HCT116 (cell line): ENCODE measurements around the gene ILF2. TPM values are rescaled to one million over a fixed set of nuclear protein-coding genes. Genes with fewer than 3 reads are reported as not detected.

Source experiments
- ATAC-seq: fragments of 200-7000 bp; cut with Tn5 transposase; 2 replicates; pipeline ENCODE4 v1.9.1; 2020; ENCODE audit warnings: mild to moderate bottlenecking, moderate library complexity
- BruUV-seq: library from RNA; stranded (reverse); fragments of 400-500 nt; replicated peaks from 2 replicates; lab custom pipeline; 2021; lab: Mats Ljungman, UMichigan
- CTCF ChIA-PET: fragments of 300-600 bp; sonication (Branson Sonifier 250); formaldehyde crosslinking; loops from one replicate; lab custom pipeline; 2021; ENCODE audit warnings: antibody characterized with exemption; lab: Charles Lee
- POLR2A ChIA-PET: fragments of 300-600, 350-600 bp; sonication (Branson Sonifier 250); formaldehyde crosslinking; loops from one replicate; lab custom pipeline; 2021; ENCODE audit warnings: antibody characterized with exemption; lab: Charles Lee
- RAD21 ChIA-PET, 2 experiments: fragments of 300-600 bp; sonication (Branson Sonifier 250); formaldehyde crosslinking; loops; one replicate each; lab custom pipeline; 2023; ENCODE audit warnings: low total read pairs in 2 of 2; ENCODE audit not compliant: uncharacterized antibody in 2 of 2, unreplicated experiment in 2 of 2, low non-redundant PET in 1 of 2; lab: Charles Lee
- DNase-seq: peaks from one replicate; pipeline ENCODE4 v3.0.0-alpha.2; 2010; ENCODE audit warnings: low read depth, low spot score
- H2AFZ ChIP-seq: fragments of 200-600 bp; shearing (Covaris generic), sonication (generic); 2 replicates; pipeline ENCODE4 v1.6.1; 2017; ENCODE audit warnings: low read depth, mixed run types, mixed read lengths, antibody characterized with exemption, low read length; ENCODE audit not compliant: poor library complexity, severe bottlenecking
- H3K27ac ChIP-seq: 2 replicates; pipeline ENCODE4 v1.5.1; 2012; ENCODE audit warnings: low read depth, low read length
- H3K27me3 ChIP-seq: fragments of 200-600 bp; sonication (generic); 2 replicates; pipeline ENCODE4 v1.6.1; 2016; ENCODE audit warnings: mixed run types, low read length, mixed read lengths; ENCODE audit not compliant: insufficient read depth
- H3K36me3 ChIP-seq, 2 experiments: fragments of 200-500 bp in 1 of 2; fragments of 200-600 bp in 1 of 2; sonication (Bioruptor generic) in 1 of 2; sonication (generic) in 1 of 2; 2 replicates each; pipeline versions ENCODE4 v1.5.1 to v1.6.1; 2014 to 2016; ENCODE audit warnings: low read length in 2 of 2, inconsistent platforms in 1 of 2, mixed read lengths in 1 of 2, mixed run types in 1 of 2; ENCODE audit not compliant: insufficient read depth in 2 of 2, control insufficient read depth in 1 of 2
- H3K4me1 ChIP-seq, 2 experiments: fragments of 200-600 bp in 1 of 2; sonication (generic) in 1 of 2; 2 replicates each; pipeline versions ENCODE4 v1.5.1 to v1.6.1; 2012 to 2017; ENCODE audit warnings: low read length in 2 of 2, inconsistent platforms in 1 of 2, mild to moderate bottlenecking in 1 of 2, mixed read lengths in 1 of 2, mixed run types in 1 of 2, moderate library complexity in 1 of 2; ENCODE audit not compliant: insufficient read depth in 2 of 2, control insufficient read depth in 1 of 2
- H3K4me2 ChIP-seq: fragments of 200-600 bp; sonication (generic); 2 replicates; pipeline ENCODE4 v1.6.1; 2017; ENCODE audit warnings: mixed run types, low read length, mixed read lengths
- H3K4me3 ChIP-seq, 2 experiments: fragments of 200-600 bp in 1 of 2; sonication (generic) in 1 of 2; replicated peaks in 1 of 2; 2 replicates each; pipeline ENCODE4 v1.5.1; 2011 to 2016; ENCODE audit warnings: low read length in 2 of 2, control low read depth in 1 of 2, low read depth in 1 of 2, mild to moderate bottlenecking in 1 of 2, mixed read lengths in 1 of 2, mixed run types in 1 of 2
- H3K79me2 ChIP-seq: fragments of 200-600 bp; sonication (generic); 2 replicates; pipeline ENCODE4 v1.6.1; 2017; ENCODE audit warnings: mild to moderate bottlenecking, mixed run types, low read length, moderate library complexity, mixed read lengths; ENCODE audit not compliant: insufficient read depth
- H3K9ac ChIP-seq: fragments of 200-600 bp; sonication (generic); 2 replicates; pipeline ENCODE4 v1.6.1; 2016; ENCODE audit warnings: low read length, mixed read lengths
- H3K9me2 ChIP-seq: fragments of 200-600 bp; sonication (generic), shearing (Covaris generic); 2 replicates; pipeline ENCODE4 v1.6.1; 2017; ENCODE audit warnings: mixed run types, mild to moderate bottlenecking, moderate library complexity; ENCODE audit not compliant: insufficient read depth
- H3K9me3 ChIP-seq, 2 experiments: fragments of 200-500 bp in 1 of 2; fragments of 200-600 bp in 1 of 2; sonication (Bioruptor generic) in 1 of 2; sonication (generic) in 1 of 2; 2 replicates each; pipeline ENCODE4 v1.6.1; 2014 to 2017; ENCODE audit warnings: low read length in 2 of 2, mixed read lengths in 2 of 2, inconsistent platforms in 1 of 2, low read depth in 1 of 2, mild to moderate bottlenecking in 1 of 2, mixed run types in 1 of 2, moderate library complexity in 1 of 2; ENCODE audit not compliant: control insufficient read depth in 1 of 2, insufficient read depth in 1 of 2
- H4K20me1 ChIP-seq: fragments of 200-600 bp; sonication (generic), shearing (Covaris generic); 2 replicates; pipeline ENCODE4 v1.6.1; 2017; ENCODE audit warnings: mixed run types, mild to moderate bottlenecking, moderate library complexity; ENCODE audit not compliant: insufficient read depth
- ATF3 ChIP-seq: IDR thresholded peaks from 2 replicates; pipeline ENCODE4 v1.6.1; 2012
- CBX3 ChIP-seq: IDR thresholded peaks from 2 replicates; pipeline ENCODE4 v1.6.1; 2012; ENCODE audit warnings: low read depth
- CEBPB ChIP-seq: IDR thresholded peaks from 2 replicates; pipeline ENCODE4 v1.6.1; 2012; ENCODE audit warnings: low read depth
- CTCF ChIP-seq, 3 experiments: fragments of 200-600 bp in 1 of 3; sonication (generic) in 1 of 3; IDR thresholded peaks in 2 of 3; conservative IDR thresholded peaks in 1 of 3; 2 replicates each; pipeline ENCODE4 v1.5.1; 2012 to 2017; ENCODE audit warnings: low read depth in 2 of 3, low read length in 2 of 3, antibody characterized with exemption in 1 of 3, borderline replicate concordance in 1 of 3, control low read depth in 1 of 3, mild to moderate bottlenecking in 1 of 3, mixed read lengths in 1 of 3, mixed run types in 1 of 3, moderate library complexity in 1 of 3; ENCODE audit not compliant: insufficient read depth in 1 of 3
- EGR1 ChIP-seq: IDR thresholded peaks from 2 replicates; pipeline ENCODE4 v1.6.1; 2012; ENCODE audit warnings: low read depth
- EZH2 ChIP-seq: fragments of 200-600 bp; sonication (generic); IDR thresholded peaks from 2 replicates; pipeline ENCODE4 v1.6.1; 2017; ENCODE audit warnings: antibody characterized with exemption, mixed run types
- FOSL1 ChIP-seq: IDR thresholded peaks from 2 replicates; pipeline ENCODE4 v1.6.1; 2012; ENCODE audit warnings: low read depth
- JUND ChIP-seq: IDR thresholded peaks from 2 replicates; pipeline ENCODE4 v1.6.1; 2012
- POLR2AphosphoS5 ChIP-seq: IDR thresholded peaks from 2 replicates; pipeline ENCODE4 v1.6.1; 2011; ENCODE audit warnings: mild to moderate bottlenecking, low read depth, low read length, moderate library complexity
- RAD21 ChIP-seq: IDR thresholded peaks from 2 replicates; pipeline ENCODE4 v1.6.1; 2012; ENCODE audit warnings: low read depth, mild to moderate bottlenecking
- SIN3A ChIP-seq: IDR thresholded peaks from 2 replicates; pipeline ENCODE4 v1.6.1; 2012; ENCODE audit warnings: low read depth
- SP1 ChIP-seq: IDR thresholded peaks from 2 replicates; pipeline ENCODE4 v1.6.1; 2012; ENCODE audit warnings: low read depth
- SRF ChIP-seq: IDR thresholded peaks from 2 replicates; pipeline ENCODE4 v1.6.1; 2012; ENCODE audit warnings: low read depth
- YY1 ChIP-seq: IDR thresholded peaks from 2 replicates; pipeline ENCODE4 v1.6.1; 2011; ENCODE audit warnings: low read length, low read depth, moderate library complexity, mild to moderate bottlenecking; ENCODE audit not compliant: insufficient replicate concordance; ENCODE audit errors: extremely low read depth
- ZBTB33 ChIP-seq: IDR thresholded peaks from 2 replicates; pipeline ENCODE4 v1.6.1; 2011; ENCODE audit warnings: mild to moderate bottlenecking, low read length, moderate library complexity; ENCODE audit not compliant: insufficient replicate concordance; ENCODE audit errors: extremely low read depth
- ZFX ChIP-seq: fragments of 450-650 bp; IDR thresholded peaks from 2 replicates; pipeline ENCODE4 v1.6.1; 2017
- ZNF274 ChIP-seq: fragments of 200-500 bp; sonication (Bioruptor generic); IDR thresholded peaks from 2 replicates; pipeline ENCODE4 v1.6.1; 2014; ENCODE audit warnings: mild to moderate bottlenecking, low read depth, low read length, inconsistent platforms
- intact Hi-C: fragments of 100-400 bp; cut with micrococcal nuclease; formaldehyde crosslinking; loops from 2 replicates; pipeline ENCODE4 v1.10.0; 2022
- total RNA-seq: library from RNA; stranded (reverse); gene quantifications from one replicate; pipeline ENCODE4 v1.2.1, GENCODE V29; 2021; ENCODE audit not compliant: unreplicated experiment

Gene ILF2
- total RNA-seq, 1 experiment from 2014 or later = 335 TPM

GRCh38 chr1:153643816-153644215 is 27.0 kb downstream of the ILF2 start (continued):
- no peak for TF ChIP-seq CTCF (IDR thresholded peaks at IDR 0.05 in 2 of 3, conservative IDR thresholded peaks at IDR 0.05 in 1 of 3; ENCODE audit: borderline replicate concordance in 1 of 3, insufficient read depth in 1 of 3, low read depth in 2 of 3, low read length in 2 of 3)
- no peak for TF ChIP-seq RAD21
- no peak for TF ChIP-seq POLR2AphosphoS5
- no peak for TF ChIP-seq SIN3A
- no peak for TF ChIP-seq ZBTB33

- intact Hi-C loops = no loop called here
- Histone ChIP-seq H2AFZ (no peak overlapping the region), H3K36me3 (peaks cover 70 to 79% of the 10 kb centered on the region in 2 experiments), H3K27me3 (no peaks in the 10 kb centered on the region), H3K9ac (no peak overlapping the region), H3K4me2 (no peak overlapping the region), H4K20me1 (peaks cover 6% of the 10 kb centered on the region; the same call in 1 of the 2 replicates), H3K4me1 (peaks cover 0 to 4% of the 10 kb centered on the region in 2 experiments; a peak in 1 of 4 replicates), H3K79me2 (peaks cover 70% of the 10 kb centered on the region), H3K27ac (no peak overlapping the region), H3K9me3 (no peaks in the 10 kb centered on the region), H3K9me2 (no peaks in the 10 kb centered on the region), H3K4me3 (no peak overlapping the region)
- BruUV-seq = no TSS peak
- DNase-seq (no peak), ATAC-seq (no peak)
- ChIA-PET RAD21 (no interaction called here), POLR2A (interaction anchor here (2.9 to 3.0 kb wide), 2 partner anchors 9 to 16 kb away, joined by 8 to 27 read pairs; partner anchors contain the start of genes CHTOP and S100A13), CTCF (interaction anchor here (1.3 kb wide), 1 partner anchor 110 kb away, joined by 4 read pairs; no protein-coding TSS in a partner anchor)
- TF ChIP-seq YY1 (no peak), ATF3 (no peak), CBX3 (no peak), FOSL1 (no peak), EZH2 (no peak), ZFX (no peak), ZNF274 (no peak), JUND (no peak), SP1 (no peak), SRF (no peak), EGR1 (no peak), CEBPB (no peak), RAD21 (no peak), ZBTB33 (no peak)
Observed at GRCh38 chr1:153643100-153643499, 27.7 kb downstream of the ILF2 start.
